Gastroesophageal sphincter (tissue), 4 donors: ENCODE measurements around the gene ADAMTS2. TPM values are rescaled to one million over a fixed set of nuclear protein-coding genes. Genes with fewer than 3 reads are reported as not detected.

Experiments
- ATAC-seq: fragments of 150-250 bp; one replicate; pipeline ENCODE4 v1.9.1; 2016; ENCODE audit warnings: mild to moderate bottlenecking, moderate library complexity
- H3K27ac ChIP-seq, 4 donors: fragments of 200-600 bp; sonication (generic) in 3 of 4; 1 replicate in 3 of 4; 2 replicates in 1 of 4; pipeline ENCODE4 v1.5.1; 2016 to 2019
- H3K27me3 ChIP-seq: fragments of 200-600 bp; sonication (generic); one replicate; pipeline ENCODE4 v1.5.1; 2019
- H3K36me3 ChIP-seq, 2 donors: fragments of 200-600 bp; sonication (generic); one replicate each; pipeline ENCODE4 v1.5.1; 2019; ENCODE audit warnings: control low read depth in 1 of 2
- H3K4me1 ChIP-seq, 3 donors: fragments of 200-600 bp; sonication (generic); 1 replicate in 2 of 3; 2 replicates in 1 of 3; pipeline ENCODE4 v1.5.1; 2016 to 2019; ENCODE audit warnings: control low read depth in 2 of 3
- H3K4me3 ChIP-seq, 2 donors: fragments of 200-600 bp; sonication (generic); one replicate each; pipeline ENCODE4 v1.5.1; 2019; ENCODE audit warnings: mild to moderate bottlenecking in 1 of 2, moderate library complexity in 1 of 2
- H3K9me3 ChIP-seq, 3 donors: fragments of 200-600 bp; sonication (generic); one replicate each; pipeline ENCODE4 v1.5.1; 2017 to 2019; ENCODE audit warnings: control low read depth in 2 of 3
- CTCF ChIP-seq, 4 experiments: fragments of 200-600 bp in 2 of 4; fragments of 450-650 bp in 2 of 4; sonication (generic) in 1 of 4; IDR thresholded peaks; one replicate each; pipeline ENCODE4 v1.5.1; 2017 to 2019; ENCODE audit warnings: antibody characterized with exemption in 4 of 4, mild to moderate bottlenecking in 2 of 4, moderate library complexity in 2 of 4
- EP300 ChIP-seq: sonication (generic); formaldehyde crosslinking; IDR thresholded peaks from one replicate; pipeline ENCODE4 v1.6.1; 2017; ENCODE audit warnings: antibody characterized with exemption, mild to moderate bottlenecking
- POLR2A ChIP-seq, 2 donors: fragments of 450-650 bp; IDR thresholded peaks; one replicate each; pipeline ENCODE4 v1.6.1; 2017; ENCODE audit warnings: antibody characterized with exemption in 2 of 2, mild to moderate bottlenecking in 2 of 2, moderate library complexity in 1 of 2
- POLR2AphosphoS5 ChIP-seq: sonication (generic); formaldehyde crosslinking; IDR thresholded peaks from one replicate; pipeline ENCODE4 v1.6.1; 2017; ENCODE audit warnings: antibody characterized with exemption
- WGBS, 2 donors: methylation state at CpG; one replicate each; pipeline ENCODE4 v1.1.5; 2018; ENCODE audit warnings: low coverage in 1 of 2; 5-methylcytosine and 5-hydroxymethylcytosine counted together
- total RNA-seq, 4 donors: library from RNA; depleted of rRNA; stranded (reverse); fragments of >200 nt; gene quantifications; one replicate each; pipeline ENCODE4 v1.1.0, GENCODE V29; 2016

Gene ADAMTS2
- total RNA-seq, 4 donors from 2014 or later: 14.8 to 24.8 (median 22.6) TPM

DNA sequence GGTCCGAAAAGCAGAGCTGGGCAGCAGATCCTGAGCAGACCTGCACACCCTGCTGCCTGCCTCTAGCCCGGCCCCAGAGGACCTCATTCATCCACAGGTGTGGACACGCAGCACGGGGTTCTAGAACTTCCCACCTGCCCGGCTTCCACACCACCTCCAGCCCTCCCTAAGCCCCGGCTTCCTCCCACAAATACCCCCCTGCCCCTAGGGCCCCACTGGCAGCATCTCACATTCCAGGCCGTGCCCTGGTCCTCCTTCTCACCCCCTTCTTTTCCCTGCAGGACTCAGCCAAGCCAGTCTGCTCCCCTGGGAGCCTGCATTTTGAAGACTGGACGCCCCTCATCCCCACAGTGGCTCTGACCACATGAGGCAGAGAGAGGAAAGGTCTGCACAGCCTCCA, 138.9 kb downstream of the ADAMTS2 start:
- Histone ChIP-seq H3K4me1 (no peaks in the 10 kb centered on the region), H3K4me3 (no peak overlapping the region), H3K27ac (no peak overlapping the region), H3K9me3 (no peaks in the 10 kb centered on the region), H3K27me3 (no peaks in the 10 kb centered on the region), H3K36me3 (no peaks in the 10 kb centered on the region)
- no peak for ATAC-seq
- TF ChIP-seq POLR2AphosphoS5 (no peak), EP300 (no peak), POLR2A (IDR thresholded peaks at IDR 0.05) (no peak), CTCF (IDR thresholded peaks at IDR 0.05) (no peak)
- WGBS, 2 donors: 92% methylated on average over 6 of the region's 8 CpGs; no CpG with 5 or more reads in 1 of the 2 donors

- H3K4me1 ChIP-seq: no peaks in the 10 kb centered on the region
- ATAC-seq: no peak
- no peaks in the 10 kb centered on the region for H3K27me3 ChIP-seq
- H3K36me3 ChIP-seq: no peaks in the 10 kb centered on the region
- TF ChIP-seq POLR2A (IDR thresholded peaks at IDR 0.05) (no peak), EP300 (no peak), POLR2AphosphoS5 (no peak)
- no peaks in the 10 kb centered on the region for H3K9me3 ChIP-seq
- no peak overlapping the region for H3K4me3 ChIP-seq
- 80 to 87% methylated on average over 3 to 11 of the region's 12 CpGs for WGBS, 2 donors
- H3K27ac ChIP-seq: no peak overlapping the region
These were observed 140.0 kb downstream of the ADAMTS2 start for GRCh38 chr5:179205277-179205676.

GRCh38 chr5:179204572-179204971, 140.7 kb downstream of the ADAMTS2 start:
- ATAC-seq: no peak
- TF ChIP-seq POLR2AphosphoS5 (no peak), EP300 (no peak), CTCF (IDR thresholded peaks at IDR 0.05) (no peak), POLR2A (IDR thresholded peaks at IDR 0.05) (no peak)
- no peak overlapping the region for H3K4me3 ChIP-seq
- H3K36me3 ChIP-seq: no peaks in the 10 kb centered on the region
- no peaks in the 10 kb centered on the region for H3K4me1 ChIP-seq
- no peaks in the 10 kb centered on the region for H3K27me3 ChIP-seq
- no peaks in the 10 kb centered on the region for H3K9me3 ChIP-seq
- whole genome bisulfite sequencing, 2 donors: 67% methylated on average over 1 of the region's 21 CpGs; no CpG with 5 or more reads in 1 of the 2 donors
- no peak overlapping the region for H3K27ac ChIP-seq

DNA sequence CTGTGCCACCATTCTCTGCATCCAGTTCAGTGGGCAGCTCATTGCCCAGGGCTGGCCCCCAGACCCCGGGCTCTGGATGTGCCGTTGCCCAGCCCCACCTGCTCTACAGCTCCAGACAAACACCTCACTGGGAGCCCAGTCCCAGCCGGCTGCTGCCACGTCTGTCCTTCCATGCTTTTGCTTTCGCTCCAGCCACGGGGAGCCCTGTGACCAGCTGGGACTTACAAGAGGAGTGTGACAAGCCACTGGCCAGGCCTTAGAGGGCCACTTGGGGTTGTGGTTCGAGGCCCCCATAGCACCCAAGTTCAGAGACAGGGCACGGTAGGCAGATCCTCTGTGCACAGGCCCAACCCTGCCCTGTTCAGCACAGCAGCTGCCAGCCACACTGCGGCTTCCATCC, 142.0 kb downstream of the ADAMTS2 start:
- Histone ChIP-seq H3K4me3 (no peak overlapping the region), H3K27me3 (no peaks in the 10 kb centered on the region), H3K27ac (no peak overlapping the region), H3K9me3 (no peaks in the 10 kb centered on the region), H3K4me1 (no peaks in the 10 kb centered on the region), H3K36me3 (no peaks in the 10 kb centered on the region)
- no peak for ATAC-seq
- TF ChIP-seq POLR2A (IDR thresholded peaks at IDR 0.05) (no peak), EP300 (no peak), CTCF (IDR thresholded peaks at IDR 0.05) (no peak), POLR2AphosphoS5 (no peak)
- 80 to 94% methylated on average over 1 to 3 of the region's 9 CpGs for WGBS, 2 donors

GRCh38 chr5:179201986-179202385, 143.3 kb downstream of the ADAMTS2 start:
- Histone ChIP-seq H3K9me3 (no peaks in the 10 kb centered on the region), H3K27ac (no peak overlapping the region), H3K4me3 (no peak overlapping the region), H3K4me1 (no peaks in the 10 kb centered on the region), H3K27me3 (no peaks in the 10 kb centered on the region), H3K36me3 (no peaks in the 10 kb centered on the region)
- WGBS, 2 donors: 68 to 74% methylated on average over 3 to 9 of the region's 16 CpGs
- TF ChIP-seq CTCF (IDR thresholded peaks at IDR 0.05) (no peak), POLR2AphosphoS5 (no peak), POLR2A (IDR thresholded peaks at IDR 0.05) (no peak), EP300 (no peak)
- no peak for ATAC-seq
